NCI-H524 treated with DMSO at 0.1 percent for 48 hours (cell line): Measurements from ENCODE around the gene NECTIN1.

Experiments
- DNase-seq: peaks from one replicate; lab custom pipeline; 2025; lab: John Stamatoyannopoulos, UW

The NECTIN1 gene

GRCh38 chr11:119728651-119729580 is at the start of gene NECTIN1:
NECTIN1 (minus strand) TSS chr11:119729200; CDS start chr11:119728553, 647 bp downstream.
- DNase-seq, result peak; percentile 20

- no peak for DNase-seq
These were observed 49.6 kb upstream of the NECTIN1 start for GRCh38 chr11:119778391-119779194.

GRCh38 chr11:119777940-119778339 is 48.9 kb upstream of the NECTIN1 start:
- no peak for DNase-seq

- no peak for DNase-seq
These were observed 47.7 kb upstream of the NECTIN1 start for GRCh38 chr11:119776651-119777050.

GRCh38 chr11:119776031-119776636 is 47.1 kb upstream of the NECTIN1 start:
- no peak for DNase-seq

GRCh38 chr11:119774172-119774763 is 45.3 kb upstream of the NECTIN1 start:
- DNase-seq, result no peak

- no peak for DNase-seq
These were observed 43.8 kb upstream of the NECTIN1 start for GRCh38 chr11:119772641-119773415.

GRCh38 chr11:119772076-119772475 is 43.1 kb upstream of the NECTIN1 start:
- DNase-seq, result no peak

- no peak for DNase-seq
These were observed 42.3 kb upstream of the NECTIN1 start for GRCh38 chr11:119771172-119771770.

- DNase-seq, result no peak
These were observed 36.6 kb upstream of the NECTIN1 start for GRCh38 chr11:119765628-119766027.

GRCh38 chr11:119764108-119764868 is 35.3 kb upstream of the NECTIN1 start:
- DNase-seq, result peak; percentile 43

GRCh38 chr11:119763071-119763728 is 34.2 kb upstream of the NECTIN1 start:
- no peak for DNase-seq

- DNase-seq, result no peak
These were observed 30.9 kb upstream of the NECTIN1 start for GRCh38 chr11:119759747-119760412.

GRCh38 chr11:119759324-119759723 is 30.3 kb upstream of the NECTIN1 start:
- DNase-seq, result no peak

GRCh38 chr11:119758291-119758690 is 29.3 kb upstream of the NECTIN1 start:
- no peak for DNase-seq

GRCh38 chr11:119757378-119757777 is 28.4 kb upstream of the NECTIN1 start:
- no peak for DNase-seq

GRCh38 chr11:119756169-119756865 is 27.3 kb upstream of the NECTIN1 start:
- no peak for DNase-seq

GRCh38 chr11:119755356-119756071 is 26.5 kb upstream of the NECTIN1 start:
- DNase-seq, result no peak
